Natural killer cell (primary cell): Measurements from ENCODE around the gene ZC3HAV1L. TPM values are rescaled to one million over a fixed set of nuclear protein-coding genes. Genes with fewer than 3 reads are reported as not detected.

ENCODE experiments used
- ATAC-seq, 3 donors: fragments of 150-1000 bp in 2 of 3; fragments of 200-7000 bp in 1 of 3; cut with Tn5 transposase; 1 replicate in 1 of 3; 2 replicates in 2 of 3; pipeline ENCODE4 v1.10.0; 2021; ENCODE audit warnings: mild to moderate bottlenecking in 2 of 3, moderate library complexity in 2 of 3
- DNase-seq, 2 donors: peaks; one replicate each; pipeline versions ENCODE4 v3.0.0 to v3.0.0-alpha.2; 2013 to 2021; ENCODE audit warnings: mixed read lengths in 1 of 2
- H3K27ac ChIP-seq: one replicate; pipeline ENCODE4 v1.5.1; 2013; ENCODE audit warnings: mild to moderate bottlenecking, low read length
- H3K27me3 ChIP-seq: one replicate; pipeline ENCODE4 v1.6.1; 2013; ENCODE audit warnings: low read length; ENCODE audit not compliant: control insufficient read depth, insufficient read depth
- H3K36me3 ChIP-seq: one replicate; pipeline ENCODE4 v1.6.1; 2013; ENCODE audit warnings: low read length; ENCODE audit not compliant: control insufficient read depth, insufficient read depth
- H3K4me1 ChIP-seq: one replicate; pipeline ENCODE4 v1.6.1; 2013; ENCODE audit warnings: low read length; ENCODE audit not compliant: control insufficient read depth, insufficient read depth
- H3K4me3 ChIP-seq: one replicate; pipeline ENCODE4 v1.5.1; 2013; ENCODE audit warnings: low read length
- H3K9me3 ChIP-seq: one replicate; pipeline ENCODE4 v1.6.1; 2013; ENCODE audit warnings: low read length; ENCODE audit not compliant: control insufficient read depth, insufficient read depth
- H3K27ac Mint-ChIP-seq, 2 donors: one replicate each; pipeline ENCODE4 v1.8.0; 2022; ENCODE audit warnings: mild to moderate bottlenecking in 2 of 2, mixed read lengths in 2 of 2, moderate library complexity in 1 of 2
- H3K27me3 Mint-ChIP-seq, 2 donors: one replicate each; pipeline ENCODE4 v1.8.0; 2022; ENCODE audit warnings: low read depth in 2 of 2, mixed read lengths in 2 of 2
- H3K36me3 Mint-ChIP-seq: one replicate; pipeline ENCODE4 v1.8.0; 2022; ENCODE audit warnings: mixed read lengths
- H3K4me1 Mint-ChIP-seq, 2 donors: one replicate each; pipeline ENCODE4 v1.8.0; 2022; ENCODE audit warnings: mixed read lengths in 2 of 2
- H3K4me3 Mint-ChIP-seq: one replicate; pipeline ENCODE4 v1.8.0; 2022; ENCODE audit warnings: mild to moderate bottlenecking, moderate library complexity, mixed read lengths
- H3K9me3 Mint-ChIP-seq, 2 donors: one replicate each; pipeline ENCODE4 v1.8.0; 2022; ENCODE audit warnings: mixed read lengths in 2 of 2
- CTCF ChIP-seq: fragments of 200-600 bp; IDR thresholded peaks from one replicate; pipeline ENCODE4 v1.8.0; 2022; ENCODE audit warnings: antibody characterized with exemption
- WGBS: methylation state at CpG from one replicate; pipeline ENCODE4 v1.1.7; 2013; ENCODE audit warnings: missing lambda C conversion rate; ENCODE audit not compliant: insufficient coverage; 5-methylcytosine and 5-hydroxymethylcytosine counted together
- intact Hi-C: fragments of 100-400 bp; cut with micrococcal nuclease; formaldehyde crosslinking; loops from one replicate; pipeline ENCODE4 v1.14.2; 2022
- total RNA-seq, 4 donors: library from RNA; stranded (reverse); fragments of 120-200 nt in 1 of 4; gene quantifications; one replicate each; pipeline versions ENCODE4 v1.2.3 to v1.2.4, GENCODE V29; 2013 to 2022

Gene ZC3HAV1L
- total RNA-seq, 3 donors from 2014 or later (not counting 1 experiment from before 2014, with no cell fraction given): 0.75 to 2.3 (median 1.1) TPM

- Histone ChIP-seq H3K4me3 (no peak overlapping the region), H3K36me3 (peaks cover 90% of the 10 kb centered on the region), H3K4me1 (no peaks in the 10 kb centered on the region), H3K27me3 (no peaks in the 10 kb centered on the region), H3K27ac (no peak overlapping the region), H3K9me3 (no peaks in the 10 kb centered on the region)
- Mint-ChIP-seq H3K4me3 (no peak overlapping the region), H3K27me3 (no peaks in the 10 kb centered on the region), H3K9me3 (no peaks in the 10 kb centered on the region), H3K27ac (peak overlapping the region; percentile 70 to 82), H3K36me3 (peaks cover 25% of the 10 kb centered on the region), H3K4me1 (peaks cover 47 to 70% of the 10 kb centered on the region in 2 donors)
- DNase-seq (no peak), ATAC-seq (no peak)
- intact Hi-C loops: no loop called here
- no peak for TF ChIP-seq CTCF
- WGBS: 90% methylated on average over 11 of the region's 11 CpGs
Observed at GRCh38 chr7:139065323-139065722, 29.5 kb upstream of the ZC3HAV1L start.

- Mint-ChIP-seq H3K27ac (peak overlapping the region; percentile 81 to 82), H3K9me3 (no peaks in the 10 kb centered on the region), H3K36me3 (peaks cover 29% of the 10 kb centered on the region), H3K4me3 (no peak overlapping the region), H3K4me1 (peaks cover 45 to 50% of the 10 kb centered on the region in 2 donors), H3K27me3 (no peaks in the 10 kb centered on the region)
- WGBS: 79% methylated on average over 3 of the region's 5 CpGs
- TF ChIP-seq CTCF: no peak
- Histone ChIP-seq H3K4me3 (no peak overlapping the region), H3K36me3 (peaks cover 85% of the 10 kb centered on the region), H3K9me3 (no peaks in the 10 kb centered on the region), H3K4me1 (no peaks in the 10 kb centered on the region), H3K27me3 (no peaks in the 10 kb centered on the region), H3K27ac (no peak overlapping the region)
- ATAC-seq (peak in 1 of 3 donors; percentile 23), DNase-seq (no peak)
- intact Hi-C loops: no loop called here
Observed at GRCh38 chr7:139061416-139061815, 25.6 kb upstream of the ZC3HAV1L start.

- TF ChIP-seq CTCF: no peak
- Histone ChIP-seq H3K27ac (no peak overlapping the region), H3K4me1 (no peaks in the 10 kb centered on the region), H3K36me3 (peaks cover 84% of the 10 kb centered on the region), H3K9me3 (no peaks in the 10 kb centered on the region), H3K27me3 (no peaks in the 10 kb centered on the region), H3K4me3 (no peak overlapping the region)
- DNase-seq (no peak), ATAC-seq (no peak)
- peaks cover 25% of the 10 kb centered on the region for H3K36me3 Mint-ChIP-seq
- H3K27ac Mint-ChIP-seq: peak overlapping the region; percentile 81 to 82
- no peaks in the 10 kb centered on the region for H3K9me3 Mint-ChIP-seq
- no peak overlapping the region for H3K4me3 Mint-ChIP-seq
- H3K27me3 Mint-ChIP-seq: no peaks in the 10 kb centered on the region
- intact Hi-C loops: no loop called here
- peaks cover 44 to 45% of the 10 kb centered on the region in 2 donors for H3K4me1 Mint-ChIP-seq
- WGBS: 91% methylated on average over 5 of the region's 5 CpGs
Observed at GRCh38 chr7:139060695-139061237, 24.9 kb upstream of the ZC3HAV1L start.

GRCh38 chr7:139059905-139060304 lies 24.1 kb upstream of the ZC3HAV1L start:
- intact Hi-C loops: no loop called here
- H3K4me1 Mint-ChIP-seq: peaks cover 37% of the 10 kb centered on the region in 2 donors
- H3K27ac Mint-ChIP-seq: peak overlapping the region; percentile 81 to 82
- no peak overlapping the region for H3K4me3 ChIP-seq
- DNase-seq (no peak), ATAC-seq (no peak)
- no peaks in the 10 kb centered on the region for H3K27me3 Mint-ChIP-seq
- TF ChIP-seq CTCF: no peak
- no peaks in the 10 kb centered on the region for H3K9me3 ChIP-seq
- peak overlapping the region; percentile 28 for H3K4me3 Mint-ChIP-seq
- H3K36me3 ChIP-seq: peaks cover 85% of the 10 kb centered on the region
- no peak overlapping the region for H3K27ac ChIP-seq
- no peaks in the 10 kb centered on the region for H3K9me3 Mint-ChIP-seq
- H3K36me3 Mint-ChIP-seq: peaks cover 20% of the 10 kb centered on the region
- 22% methylated on average over 1 of the region's 1 CpG for WGBS
- no peaks in the 10 kb centered on the region for H3K27me3 ChIP-seq
- no peaks in the 10 kb centered on the region for H3K4me1 ChIP-seq
